Keratinocyte (primary cell): ENCODE measurements around the gene CEP43.

Source experiments
- EZH2 ChIP-seq: IDR thresholded peaks from one replicate; pipeline ENCODE4 v1.6.1; 2012; ENCODE audit warnings: inconsistent platforms, mild to moderate bottlenecking, low read length, moderate library complexity
- TF ChIP-seq, protein P1 (sequence below), 3 experiments: IDR thresholded peaks in 1 of 3; conservative IDR thresholded peaks in 1 of 3; optimal IDR thresholded peaks in 1 of 3; 2 replicates in 2 of 3; 3 replicates in 1 of 3; pipeline versions ENCODE3 to v1.5.1; 2011; ENCODE audit warnings: low read length in 3 of 3, mild to moderate bottlenecking in 3 of 3, moderate library complexity in 2 of 3, control low read depth in 1 of 3, inconsistent platforms in 1 of 3; ENCODE audit not compliant: insufficient read depth in 2 of 3; ENCODE audit errors: extremely low read depth in 1 of 3

DNA sequence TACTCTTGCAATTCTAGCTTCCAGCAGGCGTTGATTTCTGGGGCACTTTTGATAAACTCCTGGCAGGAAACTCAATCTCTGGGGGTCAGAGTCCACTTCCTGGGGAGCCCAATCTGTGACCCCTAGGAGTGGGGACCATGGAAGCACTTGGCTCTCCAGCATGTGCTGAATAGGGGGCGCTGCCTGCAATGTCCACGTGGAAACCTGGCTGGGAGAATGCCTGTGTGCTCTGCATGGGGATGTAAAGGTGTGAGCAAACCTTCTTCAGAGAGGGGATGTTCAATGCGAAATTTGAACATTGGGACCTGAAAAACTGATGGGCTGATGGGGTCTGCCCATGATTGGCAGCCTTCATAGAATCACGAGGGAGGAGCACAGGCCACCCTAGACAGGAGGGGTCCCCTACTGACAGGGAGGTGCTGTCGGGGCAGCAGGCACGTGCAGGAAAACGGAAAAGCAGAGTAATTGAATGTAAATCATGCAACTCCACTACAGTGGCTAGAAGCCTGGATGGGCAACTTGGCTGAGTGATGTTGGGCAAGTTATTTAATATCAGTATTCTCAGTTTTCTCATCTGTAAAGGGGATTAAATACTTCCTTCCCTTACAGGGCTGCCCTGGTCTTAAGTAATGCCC, 47.8 kb downstream of the CEP43 start:
- TF ChIP-seq, protein P1, sequence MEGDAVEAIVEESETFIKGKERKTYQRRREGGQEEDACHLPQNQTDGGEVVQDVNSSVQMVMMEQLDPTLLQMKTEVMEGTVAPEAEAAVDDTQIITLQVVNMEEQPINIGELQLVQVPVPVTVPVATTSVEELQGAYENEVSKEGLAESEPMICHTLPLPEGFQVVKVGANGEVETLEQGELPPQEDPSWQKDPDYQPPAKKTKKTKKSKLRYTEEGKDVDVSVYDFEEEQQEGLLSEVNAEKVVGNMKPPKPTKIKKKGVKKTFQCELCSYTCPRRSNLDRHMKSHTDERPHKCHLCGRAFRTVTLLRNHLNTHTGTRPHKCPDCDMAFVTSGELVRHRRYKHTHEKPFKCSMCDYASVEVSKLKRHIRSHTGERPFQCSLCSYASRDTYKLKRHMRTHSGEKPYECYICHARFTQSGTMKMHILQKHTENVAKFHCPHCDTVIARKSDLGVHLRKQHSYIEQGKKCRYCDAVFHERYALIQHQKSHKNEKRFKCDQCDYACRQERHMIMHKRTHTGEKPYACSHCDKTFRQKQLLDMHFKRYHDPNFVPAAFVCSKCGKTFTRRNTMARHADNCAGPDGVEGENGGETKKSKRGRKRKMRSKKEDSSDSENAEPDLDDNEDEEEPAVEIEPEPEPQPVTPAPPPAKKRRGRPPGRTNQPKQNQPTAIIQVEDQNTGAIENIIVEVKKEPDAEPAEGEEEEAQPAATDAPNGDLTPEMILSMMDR (optimal IDR thresholded peaks at IDR 0.05 in 1 of 3, IDR thresholded peaks at IDR 0.05 in 1 of 3, conservative IDR thresholded peaks at IDR 0.05 in 1 of 3; ENCODE audit: extremely low read depth in 1 of 3, insufficient read depth in 2 of 3, low read length in 3 of 3) = no peak
- TF ChIP-seq EZH2 = no peak
